ENCODE results near the gene MAP3K2.

- TF ChIP-seq CTCF (IDR thresholded peaks at IDR 0.05) (no peak), POLR2A (IDR thresholded peaks at IDR 0.05) (no peak)
These were observed 30.2 kb downstream of the MAP3K2 start for GRCh38 chr2:127357591-127357990.
